HG02678 (cell line): ENCODE measurements around the gene ZC2HC1B.

ENCODE experiments used
- ATAC-seq: cut with Tn5 transposase; IDR thresholded peaks from one replicate; pipeline ENCODE4 v1.9.1; 2021; ENCODE audit warnings: mild to moderate bottlenecking, moderate library complexity; ENCODE audit not compliant: unreplicated experiment

ZC2HC1B gene

DNA sequence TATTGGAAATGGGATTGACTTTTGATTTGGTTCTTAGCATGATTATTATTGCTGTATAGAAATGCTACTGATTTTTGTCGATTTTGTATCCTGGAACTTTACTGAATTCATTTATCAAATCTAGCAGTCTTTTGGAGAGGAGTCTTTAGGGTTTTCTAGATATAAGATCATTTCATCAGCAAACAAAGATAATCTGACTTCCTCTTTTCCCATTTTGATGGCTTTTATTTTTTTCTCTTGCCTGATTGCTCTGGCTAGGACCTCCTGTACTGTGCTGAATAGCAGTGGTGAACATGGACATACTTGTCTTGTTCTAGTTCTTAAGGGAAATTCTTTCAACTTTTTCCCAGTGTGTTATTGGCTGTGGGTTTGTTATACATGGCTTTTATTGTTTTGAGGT, 64.6 kb downstream of the ZC2HC1B start:
- no peak for ATAC-seq

DNA sequence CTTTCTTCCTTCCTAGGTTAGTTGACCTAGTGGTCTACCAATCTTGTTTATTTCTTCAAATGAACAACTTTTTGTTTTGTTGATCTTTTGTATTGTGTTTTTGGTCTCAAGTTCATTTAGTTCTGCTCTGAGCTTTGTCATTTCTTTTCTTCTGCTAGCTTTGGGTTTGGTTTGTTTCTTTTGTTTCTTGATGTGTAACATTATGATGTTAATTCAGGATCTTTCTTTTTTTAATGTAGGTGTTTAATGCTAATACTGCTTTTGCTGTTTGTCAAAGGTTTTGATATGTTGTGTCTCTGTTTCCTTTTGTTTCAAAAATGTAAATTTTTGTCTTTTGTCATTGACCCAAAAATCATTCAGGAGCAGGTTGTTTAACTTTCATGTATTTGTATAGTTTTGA, 65.7 kb downstream of the ZC2HC1B start:
- ATAC-seq, result no peak

DNA sequence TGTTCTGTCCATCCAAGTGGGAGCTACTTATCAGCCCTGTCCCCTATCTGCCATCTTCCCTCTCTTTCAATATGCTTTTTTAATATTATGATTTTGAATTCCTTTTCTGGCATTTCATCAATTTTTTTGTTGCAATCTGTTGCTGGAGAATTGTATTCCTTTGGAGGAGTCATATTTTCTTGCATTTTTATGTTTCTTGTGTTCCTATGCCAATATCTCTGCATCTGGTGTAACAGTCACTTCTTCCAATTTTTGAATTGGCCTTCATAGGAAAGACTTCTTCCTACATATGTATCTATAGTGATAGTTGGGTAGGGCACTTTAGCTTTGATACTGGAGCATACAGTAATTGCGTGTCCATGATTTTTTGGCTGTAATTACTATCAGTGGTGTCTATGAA, 70.1 kb downstream of the ZC2HC1B start:
- no peak for ATAC-seq

DNA sequence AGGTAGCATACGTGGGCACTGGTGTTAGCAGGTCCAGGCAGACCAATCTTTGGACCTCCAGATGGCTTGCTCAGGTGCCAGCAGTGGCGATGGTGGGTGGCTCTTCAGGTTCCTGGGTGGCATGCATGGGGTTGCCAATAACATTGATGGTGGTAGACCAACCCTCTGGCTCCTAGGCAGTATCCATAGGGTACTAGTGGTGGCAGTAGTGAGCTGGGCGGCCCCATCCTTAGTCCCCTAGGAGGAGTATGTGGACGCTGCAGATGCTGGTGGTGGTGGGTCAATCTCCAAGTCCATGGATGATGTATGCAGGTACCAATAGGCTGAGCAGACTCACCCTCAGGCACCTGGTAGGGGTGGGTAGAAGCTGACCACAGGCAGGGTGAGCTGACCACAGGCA, 70.6 kb downstream of the ZC2HC1B start:
- no peak for ATAC-seq

DNA sequence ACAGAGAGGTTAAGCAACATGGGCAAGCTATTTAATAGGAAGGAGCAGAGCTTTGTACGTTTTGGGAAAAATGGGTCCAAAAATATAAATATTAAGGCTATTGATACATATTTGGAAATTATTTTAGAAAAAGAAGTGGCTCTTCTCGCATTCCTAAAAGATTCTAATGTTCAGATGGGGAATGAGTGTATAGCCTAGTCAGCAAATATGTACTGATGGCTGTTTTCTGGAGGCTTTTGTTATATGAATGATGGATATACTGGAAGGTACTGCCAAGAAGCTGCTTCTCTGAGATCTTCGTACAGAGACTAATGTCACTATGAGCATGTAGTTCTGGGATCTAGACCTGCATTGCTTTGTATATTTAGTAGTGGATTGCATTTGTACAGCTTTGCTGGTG, 72.1 kb downstream of the ZC2HC1B start:
- no peak for ATAC-seq

DNA sequence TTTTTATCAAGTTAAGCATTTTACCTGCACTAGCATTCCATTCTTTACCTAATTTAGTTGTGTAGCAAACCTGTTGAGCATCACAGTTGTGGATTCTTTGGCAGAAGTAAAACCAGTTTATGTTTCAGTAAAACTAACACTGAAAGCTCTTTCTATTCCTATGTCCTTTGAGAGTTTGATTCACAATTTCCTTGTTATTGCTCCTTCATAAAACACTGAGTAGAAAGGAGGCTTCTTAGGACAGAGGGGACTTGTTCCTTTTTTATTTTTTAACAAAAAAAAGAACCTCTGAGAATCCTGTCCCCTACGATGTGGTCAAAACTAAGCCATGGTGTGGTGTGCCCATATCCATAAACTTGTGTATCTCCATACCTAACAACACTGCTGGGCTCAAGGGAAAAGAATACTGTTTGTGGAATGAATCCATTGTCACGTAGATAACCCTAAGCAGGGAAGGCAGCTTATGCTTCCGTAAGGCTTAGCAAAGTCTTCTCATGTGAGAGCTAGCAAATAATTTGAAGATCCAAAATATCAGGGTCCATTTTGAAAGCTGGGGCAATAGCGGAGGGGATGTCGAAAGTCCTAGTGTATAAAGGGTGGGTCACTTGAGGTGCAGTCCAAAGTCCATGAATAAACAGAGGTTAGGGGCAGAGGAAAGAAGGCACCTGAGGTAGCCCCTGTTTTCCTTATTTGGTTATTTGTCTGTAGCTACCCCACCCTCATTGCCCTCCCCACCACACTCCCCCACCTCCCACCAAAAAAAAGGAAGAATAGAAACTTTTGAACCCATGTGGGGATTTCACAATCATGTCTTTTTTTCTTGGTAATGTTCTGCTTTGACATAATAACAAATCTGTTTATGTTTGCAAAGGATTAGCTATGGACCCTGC, 72.7 kb downstream of the ZC2HC1B start:
- ATAC-seq, result no peak

GRCh38 chr6:143937668-143937970, 73.3 kb downstream of the ZC2HC1B start:
- no peak for ATAC-seq

DNA sequence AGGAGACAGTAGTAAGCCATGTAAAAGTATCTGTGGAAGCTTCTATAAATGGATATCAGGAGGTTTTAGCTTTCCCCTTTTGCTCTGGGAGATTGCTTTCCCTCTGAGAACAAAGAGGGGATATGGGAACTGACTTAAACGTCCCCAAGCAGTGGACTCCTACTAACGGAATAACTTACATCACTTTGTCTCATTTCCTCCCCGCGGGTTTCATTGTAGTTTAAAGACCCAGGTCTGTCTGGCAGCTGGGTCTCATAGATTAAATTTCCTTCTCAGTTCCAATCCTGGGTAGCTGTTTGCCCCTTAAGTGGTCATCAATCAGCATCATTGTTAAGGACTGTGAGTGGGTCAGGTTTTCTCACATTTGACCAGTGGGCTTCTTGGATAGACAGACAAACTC, 75.1 kb downstream of the ZC2HC1B start:
- ATAC-seq, result no peak

GRCh38 chr6:143940011-143940597, 75.8 kb downstream of the ZC2HC1B start:
- peak; percentile 95 for ATAC-seq

- ATAC-seq, result peak; percentile 47
These were observed 77.8 kb downstream of the ZC2HC1B start for GRCh38 chr6:143941852-143942627.

GRCh38 chr6:143948208-143948607, 83.9 kb downstream of the ZC2HC1B start:
- no peak for ATAC-seq

GRCh38 chr6:143949535-143949934, 85.3 kb downstream of the ZC2HC1B start:
- ATAC-seq, result no peak

DNA sequence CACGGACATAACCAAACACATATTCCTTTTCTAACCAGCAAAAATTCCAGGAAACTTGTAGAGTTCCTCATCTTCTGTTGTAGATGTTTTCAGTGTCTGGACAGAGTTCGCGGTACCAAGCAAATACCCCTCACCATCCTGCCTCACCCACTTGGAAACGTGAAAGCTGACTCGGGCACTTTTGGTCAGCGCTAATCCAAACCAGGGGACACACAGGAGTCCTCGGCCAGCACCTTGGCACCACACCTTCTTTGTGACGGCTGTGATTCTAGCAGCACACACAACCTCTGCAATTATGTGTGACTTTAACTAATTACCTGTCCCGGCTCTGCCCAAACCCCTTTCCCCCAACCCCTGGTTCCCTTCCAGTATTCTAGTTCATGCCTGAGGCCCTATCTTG, 85.7 kb downstream of the ZC2HC1B start:
- no peak for ATAC-seq

GRCh38 chr6:143950875-143951274, 86.6 kb downstream of the ZC2HC1B start:
- no peak for ATAC-seq

- no peak for ATAC-seq
These were observed 87.9 kb downstream of the ZC2HC1B start for GRCh38 chr6:143952060-143952778.

- ATAC-seq, result no peak
These were observed 88.8 kb downstream of the ZC2HC1B start for GRCh38 chr6:143952947-143953701.

DNA sequence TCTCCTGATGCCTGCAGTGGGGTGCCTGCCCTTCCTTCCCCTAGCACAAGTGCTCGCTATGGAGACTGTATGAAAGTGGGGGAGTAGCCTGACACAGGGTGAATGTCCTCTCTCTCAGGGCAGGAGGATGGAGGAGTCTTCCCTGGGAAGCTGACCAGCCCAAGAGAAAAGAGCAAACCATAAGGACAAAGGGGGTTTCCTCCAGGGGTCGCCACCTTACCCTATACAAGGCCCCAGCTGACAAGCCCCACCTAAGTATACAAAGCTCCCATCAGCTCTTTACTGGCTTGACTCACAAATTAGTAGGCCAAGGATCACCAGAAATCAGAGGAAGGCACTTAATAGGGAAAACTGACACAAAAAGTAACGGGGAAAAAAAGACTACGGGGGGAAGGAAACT, 89.6 kb downstream of the ZC2HC1B start:
- ATAC-seq, result no peak

GRCh38 chr6:143955971-143956370, 91.7 kb downstream of the ZC2HC1B start:
- no peak for ATAC-seq

DNA sequence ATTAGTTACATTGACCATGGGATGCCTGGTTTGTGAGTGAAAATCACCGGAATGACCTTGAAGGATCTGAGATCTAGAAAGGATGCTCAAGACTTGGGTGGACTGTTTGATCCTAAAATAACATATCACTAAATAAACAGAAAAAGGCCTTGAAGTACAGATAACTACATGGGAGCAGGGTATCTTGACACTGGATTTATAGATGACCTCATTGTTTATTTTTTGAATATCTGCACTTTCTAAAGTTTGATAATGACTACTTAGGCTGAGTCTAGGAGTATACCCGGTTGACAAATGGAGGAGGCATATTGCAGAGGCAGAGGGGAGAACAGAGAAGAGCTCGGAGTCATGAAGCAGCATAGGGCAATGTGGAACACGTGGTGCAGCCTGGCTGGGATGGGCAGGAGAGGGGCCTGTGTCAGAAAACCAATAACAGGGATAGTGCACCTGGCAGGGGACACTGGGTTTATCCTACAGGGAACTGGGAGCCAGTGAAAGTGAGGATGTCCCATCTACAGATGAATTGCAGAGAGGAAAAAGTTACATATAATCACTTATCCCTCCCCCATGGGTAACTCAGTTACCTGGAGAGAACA, 93.5 kb downstream of the ZC2HC1B start:
- ATAC-seq, result no peak

DNA sequence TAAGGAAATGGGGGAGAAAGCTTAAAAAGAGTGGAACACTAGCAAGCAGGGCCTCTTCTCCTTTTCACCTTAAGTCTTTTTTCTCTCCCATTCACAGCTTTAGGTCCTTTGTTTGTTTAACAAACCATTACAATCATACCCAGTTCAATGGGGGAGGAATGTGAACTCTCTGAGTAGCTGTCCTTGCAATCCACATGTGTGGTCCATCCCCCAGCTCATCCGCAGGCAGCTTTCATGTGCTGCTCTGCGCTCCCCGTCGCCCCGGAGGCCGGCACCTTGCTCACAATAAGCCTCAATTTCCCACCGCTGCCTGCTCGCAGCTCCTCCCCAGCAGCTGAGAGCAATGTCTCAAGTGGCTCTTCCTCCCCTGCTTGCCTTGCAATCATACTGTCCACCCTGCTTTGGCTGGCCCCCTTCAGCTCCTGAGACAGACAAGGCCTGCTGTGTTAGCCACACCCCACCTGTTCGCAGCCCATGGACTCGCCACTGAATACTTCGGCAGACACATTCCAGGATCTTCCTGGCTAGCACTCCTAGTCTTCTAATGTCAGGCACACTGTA, 94.6 kb downstream of the ZC2HC1B start:
- ATAC-seq, result no peak
